ENCODE measurements around the gene FAM241B. TPM values are rescaled to one million over a fixed set of nuclear protein-coding genes. Genes with fewer than 3 reads are reported as not detected.

Gene FAM241B
- total and polyA plus RNA-seq, 2 experiments from 2014 or later = 13.7 to 45.3 TPM

DNA sequence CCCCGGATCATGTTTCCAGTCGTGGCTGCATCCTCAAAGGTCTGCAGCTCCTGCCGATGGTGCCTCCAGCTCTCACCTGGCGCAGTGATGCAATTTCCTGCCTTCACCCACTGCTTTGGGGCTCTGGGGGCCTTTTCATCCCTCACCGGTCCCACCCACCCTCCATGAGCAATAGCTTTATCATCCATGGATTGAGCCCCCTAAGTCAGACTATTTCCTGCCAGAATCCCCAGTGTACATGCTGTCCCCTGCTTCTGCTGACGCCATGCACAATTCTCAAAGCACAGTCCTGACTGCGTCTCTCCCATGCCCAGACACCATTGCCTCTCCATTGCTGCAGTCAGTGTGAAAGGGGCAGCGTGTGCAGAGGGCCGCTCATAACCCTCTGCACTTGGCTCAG, 49.7 kb downstream of the FAM241B start:
- H3K27ac ChIP-seq = no peak overlapping the region
- TF ChIP-seq, protein P1, sequence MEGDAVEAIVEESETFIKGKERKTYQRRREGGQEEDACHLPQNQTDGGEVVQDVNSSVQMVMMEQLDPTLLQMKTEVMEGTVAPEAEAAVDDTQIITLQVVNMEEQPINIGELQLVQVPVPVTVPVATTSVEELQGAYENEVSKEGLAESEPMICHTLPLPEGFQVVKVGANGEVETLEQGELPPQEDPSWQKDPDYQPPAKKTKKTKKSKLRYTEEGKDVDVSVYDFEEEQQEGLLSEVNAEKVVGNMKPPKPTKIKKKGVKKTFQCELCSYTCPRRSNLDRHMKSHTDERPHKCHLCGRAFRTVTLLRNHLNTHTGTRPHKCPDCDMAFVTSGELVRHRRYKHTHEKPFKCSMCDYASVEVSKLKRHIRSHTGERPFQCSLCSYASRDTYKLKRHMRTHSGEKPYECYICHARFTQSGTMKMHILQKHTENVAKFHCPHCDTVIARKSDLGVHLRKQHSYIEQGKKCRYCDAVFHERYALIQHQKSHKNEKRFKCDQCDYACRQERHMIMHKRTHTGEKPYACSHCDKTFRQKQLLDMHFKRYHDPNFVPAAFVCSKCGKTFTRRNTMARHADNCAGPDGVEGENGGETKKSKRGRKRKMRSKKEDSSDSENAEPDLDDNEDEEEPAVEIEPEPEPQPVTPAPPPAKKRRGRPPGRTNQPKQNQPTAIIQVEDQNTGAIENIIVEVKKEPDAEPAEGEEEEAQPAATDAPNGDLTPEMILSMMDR (IDR thresholded peaks at IDR 0.05; ENCODE audit: low read depth, low read length) = no peak
- peaks cover 14% of the 10 kb centered on the region for H3K4me1 ChIP-seq (ENCODE audit: low read depth)
- H3K27me3 ChIP-seq = no peaks in the 10 kb centered on the region
- DNase-seq (ENCODE audit: low read depth in 1 of 2, low spot score in 1 of 2) = no peak
- H3K9me3 ChIP-seq (ENCODE audit: low read depth) = no peaks in the 10 kb centered on the region
- no peak overlapping the region for H3K4me3 ChIP-seq
- H3K36me3 ChIP-seq = no peaks in the 10 kb centered on the region

DNA sequence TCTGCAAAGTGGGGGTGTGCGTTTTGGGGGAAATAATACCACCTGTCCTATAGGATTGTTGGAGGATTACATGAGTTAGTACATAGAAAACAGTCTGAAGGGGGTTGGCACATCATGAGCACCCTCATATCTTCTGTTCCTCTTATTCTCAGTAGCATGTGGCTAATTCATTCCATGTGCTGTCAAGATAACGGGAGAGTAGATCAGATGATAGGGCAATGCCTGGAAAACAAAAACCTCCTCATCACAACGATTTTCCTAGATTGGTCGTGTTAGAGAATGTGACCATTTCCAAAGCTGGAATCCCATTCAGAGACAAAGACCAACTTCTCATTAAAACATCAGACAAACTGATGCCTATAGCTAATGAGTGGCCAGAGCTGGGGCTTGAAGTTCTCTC, 50.6 kb downstream of the FAM241B start:
- H3K9me3 ChIP-seq (ENCODE audit: low read depth) = no peaks in the 10 kb centered on the region
- H3K36me3 ChIP-seq = no peaks in the 10 kb centered on the region
- TF ChIP-seq, protein P1 (IDR thresholded peaks at IDR 0.05; ENCODE audit: low read depth, low read length) = no peak
- peaks cover 21% of the 10 kb centered on the region for H3K4me1 ChIP-seq (ENCODE audit: low read depth)
- no peak for DNase-seq (ENCODE audit: low read depth in 1 of 2, low spot score in 1 of 2)
- H3K27me3 ChIP-seq = no peaks in the 10 kb centered on the region
- no peak overlapping the region for H3K27ac ChIP-seq
- no peak overlapping the region for H3K4me3 ChIP-seq

DNA sequence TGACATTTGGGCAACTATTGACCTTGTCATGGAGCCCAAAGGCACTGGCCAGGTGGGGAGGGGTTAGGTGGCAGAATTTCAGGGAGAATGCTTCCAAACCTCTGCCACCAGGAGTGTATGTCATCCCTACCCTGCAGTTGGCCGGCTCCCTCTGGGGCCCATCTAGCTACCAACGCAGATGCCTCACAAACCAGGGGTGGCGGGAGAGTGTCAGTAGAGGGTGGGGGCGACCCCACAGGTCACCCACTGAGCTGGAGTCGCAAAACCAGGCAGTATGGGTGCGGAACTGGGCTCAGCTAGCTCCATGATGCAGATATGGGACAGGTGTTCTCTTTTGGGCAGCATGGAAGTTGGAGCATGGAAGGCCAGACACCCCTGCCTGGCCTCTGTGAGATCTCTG, 51.4 kb downstream of the FAM241B start:
- Histone ChIP-seq H3K4me1 (ENCODE audit: low read depth) (peaks cover 24% of the 10 kb centered on the region), H3K27me3 (no peaks in the 10 kb centered on the region), H3K9me3 (ENCODE audit: low read depth) (no peaks in the 10 kb centered on the region), H3K4me3 (no peak overlapping the region), H3K27ac (no peak overlapping the region), H3K36me3 (no peaks in the 10 kb centered on the region)
- no peak for DNase-seq (ENCODE audit: low read depth in 1 of 2, low spot score in 1 of 2)
- TF ChIP-seq, protein P1 (IDR thresholded peaks at IDR 0.05; ENCODE audit: low read depth, low read length) = no peak

DNA sequence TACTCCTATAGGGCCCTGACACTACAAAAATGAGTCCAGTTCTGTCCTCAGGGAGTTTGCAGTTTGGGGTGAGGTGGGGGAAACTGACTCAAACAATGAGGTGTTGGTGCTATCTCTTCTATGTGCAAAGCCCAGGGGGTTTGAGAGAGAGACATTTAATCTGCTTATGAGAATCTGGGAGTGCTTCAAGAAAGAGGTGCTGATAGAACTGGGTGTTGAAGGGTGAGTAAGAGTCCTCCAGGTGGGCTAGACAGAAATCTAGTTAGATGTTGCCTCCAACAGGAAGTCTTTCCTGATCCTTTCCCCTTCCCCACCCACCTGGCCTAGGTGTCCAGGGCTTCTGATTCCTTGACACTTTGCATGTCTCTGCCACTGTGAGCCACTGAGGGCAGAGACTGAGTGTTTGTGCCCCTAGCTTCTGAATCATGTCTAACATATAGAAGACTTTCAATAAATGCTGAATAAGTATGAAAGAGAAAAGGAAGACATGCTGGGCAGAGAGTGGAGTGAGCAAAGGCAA, 53.0 kb downstream of the FAM241B start:
- Histone ChIP-seq H3K27ac (no peak overlapping the region), H3K36me3 (no peaks in the 10 kb centered on the region), H3K4me1 (ENCODE audit: low read depth) (peaks cover 28% of the 10 kb centered on the region), H3K9me3 (ENCODE audit: low read depth) (no peaks in the 10 kb centered on the region), H3K27me3 (no peaks in the 10 kb centered on the region), H3K4me3 (no peak overlapping the region)
- TF ChIP-seq, protein P1 (IDR thresholded peaks at IDR 0.05; ENCODE audit: low read depth, low read length) = no peak
- DNase-seq (ENCODE audit: low read depth in 1 of 2, low spot score in 1 of 2) = no peak

Other genes with a start within 250 kb of the FAM241B start
- gene TACR2, start 213.3 kb upstream of the FAM241B start, total RNA-seq = not detected in 2 replicates
- 0.26 and 0.53 TPM in 2 replicates for gene TACR2, start 213.3 kb upstream of the FAM241B start, polyA plus RNA-seq
- gene TSPAN15, start 178.8 kb upstream of the FAM241B start, total RNA-seq = 179 and 289 TPM in 2 replicates
- 252 and 541 TPM in 2 replicates for gene TSPAN15, start 178.8 kb upstream of the FAM241B start, polyA plus RNA-seq
- gene NEUROG3, start 56.8 kb upstream of the FAM241B start, total RNA-seq = not detected in 2 replicates
- gene NEUROG3, start 56.8 kb upstream of the FAM241B start, polyA plus RNA-seq = not detected in 2 replicates
- gene COL13A1, start 171.7 kb downstream of the FAM241B start, total RNA-seq = 72.3 and 150 TPM in 2 replicates
- gene COL13A1, start 171.7 kb downstream of the FAM241B start, polyA plus RNA-seq = 57.2 and 95.2 TPM in 2 replicates